ENCODE data around the gene RNPC3.
"Not testable (repeated sequence)": the region's sequence is repeated elsewhere in the genome, so short reads cannot be mapped to it uniquely, and the experiment has no call there.

RNPC3 gene

GRCh38 chr1:103525607-103526507 is at the start of gene RNPC3:
Gene RNPC3 (plus strand): TSS chr1:103525699. CDS start chr1:103526071, 372 bp downstream.
- peak; percentile 81 to 96 (median 88) for DNase-seq

GRCh38 chr1:103477101-103477500 is 48.4 kb upstream of the RNPC3 start:
- no peak for DNase-seq

- no peak for DNase-seq
Observed at GRCh38 chr1:103489935-103490334, 35.6 kb upstream of the RNPC3 start.

- no peak for DNase-seq
Observed at GRCh38 chr1:103492003-103492625, 33.4 kb upstream of the RNPC3 start.

- DNase-seq, result no peak
Observed at GRCh38 chr1:103496014-103496635, 29.4 kb upstream of the RNPC3 start.

GRCh38 chr1:103497404-103497803 is 28.1 kb upstream of the RNPC3 start:
- DNase-seq, result no peak

GRCh38 chr1:103509250-103509649 is 16.2 kb upstream of the RNPC3 start:
- no peak for DNase-seq

- DNase-seq, result no peak
Observed at GRCh38 chr1:103513711-103514110, 11.8 kb upstream of the RNPC3 start.

GRCh38 chr1:103514920-103515503 is 10.5 kb upstream of the RNPC3 start:
- DNase-seq, result peak in 3 of 6 experiments; percentile 13 to 53 (median 48)

- DNase-seq, result no peak
Observed at GRCh38 chr1:103516283-103516682, 9.2 kb upstream of the RNPC3 start.

GRCh38 chr1:103516693-103517092 is 8.8 kb upstream of the RNPC3 start:
- no peak for DNase-seq

GRCh38 chr1:103517380-103518047 is 8.0 kb upstream of the RNPC3 start:
- DNase-seq, result no peak

GRCh38 chr1:103520822-103521221 is 4.7 kb upstream of the RNPC3 start:
- no peak for DNase-seq

GRCh38 chr1:103523346-103523745 is 2.2 kb upstream of the RNPC3 start:
- no peak for DNase-seq

GRCh38 chr1:103525114-103525606 is 339 bp upstream of the RNPC3 start:
- peak in 3 of 6 experiments; percentile 24 to 82 (median 30) for DNase-seq

- no peak for DNase-seq
Observed at GRCh38 chr1:103527331-103527730, 1.8 kb downstream of the RNPC3 start.

- DNase-seq, result no peak
Observed at GRCh38 chr1:103529746-103530145, 4.2 kb downstream of the RNPC3 start.

GRCh38 chr1:103538226-103538625 is 12.7 kb downstream of the RNPC3 start:
- no peak for DNase-seq

- DNase-seq, result no peak
Observed at GRCh38 chr1:103541431-103541830, 15.9 kb downstream of the RNPC3 start.

- DNase-seq, result no peak
Observed at GRCh38 chr1:103546496-103546895, 21.0 kb downstream of the RNPC3 start.

- no peak for DNase-seq
Observed at GRCh38 chr1:103547840-103548239, 22.3 kb downstream of the RNPC3 start.

GRCh38 chr1:103560427-103560826 is 34.9 kb downstream of the RNPC3 start:
- DNase-seq, result no peak

- DNase-seq, result not testable (repeated sequence)
Observed at GRCh38 chr1:103561124-103561523, 35.6 kb downstream of the RNPC3 start.
